ENCODE results near the gene CCSER2.
"Not testable (repeated sequence)": the region's sequence is repeated elsewhere in the genome, so short reads cannot be mapped to it uniquely, and the experiment has no call there.

Gene CCSER2

GRCh38 chr10:84525120-84525806, 196.9 kb downstream of the CCSER2 start:
- peak; percentile 97 for DNase-seq

- not testable (repeated sequence) for DNase-seq
These were observed 197.4 kb downstream of the CCSER2 start for GRCh38 chr10:84525807-84526182.

- DNase-seq = not testable (repeated sequence)
These were observed 199.0 kb downstream of the CCSER2 start for GRCh38 chr10:84527386-84527785.

- DNase-seq = not testable (repeated sequence)
These were observed 200.1 kb downstream of the CCSER2 start for GRCh38 chr10:84528526-84528925.

GRCh38 chr10:84530724-84531325, 202.4 kb downstream of the CCSER2 start:
- no peak for DNase-seq

GRCh38 chr10:84531396-84531795, 203.0 kb downstream of the CCSER2 start:
- DNase-seq = no peak

GRCh38 chr10:84534168-84534567, 205.8 kb downstream of the CCSER2 start:
- DNase-seq = peak; percentile 44

- peak; percentile 86 for DNase-seq
These were observed 209.1 kb downstream of the CCSER2 start for GRCh38 chr10:84537447-84537931.

- no peak for DNase-seq
These were observed 209.6 kb downstream of the CCSER2 start for GRCh38 chr10:84538036-84538435.

GRCh38 chr10:84539216-84539615, 210.8 kb downstream of the CCSER2 start:
- DNase-seq = no peak

- no peak for DNase-seq
These were observed 211.7 kb downstream of the CCSER2 start for GRCh38 chr10:84540022-84540616.

- peak; percentile 69 for DNase-seq
These were observed 212.4 kb downstream of the CCSER2 start for GRCh38 chr10:84540617-84541288.

- no peak for DNase-seq
These were observed 212.9 kb downstream of the CCSER2 start for GRCh38 chr10:84541289-84541637.

GRCh38 chr10:84542522-84543490, 214.4 kb downstream of the CCSER2 start:
- peak; percentile 31 for DNase-seq

GRCh38 chr10:84543948-84544347, 215.6 kb downstream of the CCSER2 start:
- no peak for DNase-seq

GRCh38 chr10:84545651-84546050, 217.3 kb downstream of the CCSER2 start:
- no peak for DNase-seq

- no peak for DNase-seq
These were observed 218.2 kb downstream of the CCSER2 start for GRCh38 chr10:84546609-84547008.

- DNase-seq = peak; percentile 32
These were observed 219.2 kb downstream of the CCSER2 start for GRCh38 chr10:84547616-84548015.

GRCh38 chr10:84548869-84549268, 220.5 kb downstream of the CCSER2 start:
- DNase-seq = peak; percentile 21

- no peak for DNase-seq
These were observed 221.2 kb downstream of the CCSER2 start for GRCh38 chr10:84549368-84550165.

- no peak for DNase-seq
These were observed 222.5 kb downstream of the CCSER2 start for GRCh38 chr10:84550756-84551436.

All from OCI-M1 (cell line).